NK-92 (cell line): ENCODE data around the gene PRIM2.
A peak's percentile ranks its signal among the peaks of the same experiment; 100 is the strongest.
"Not testable (repeated sequence)": the region's sequence is repeated elsewhere in the genome, so short reads cannot be mapped to it uniquely, and the experiment has no call there.

Source experiments
- DNase-seq: peaks from one replicate; lab custom pipeline; 2025; ENCODE audit not compliant: unreplicated experiment; lab: John Stamatoyannopoulos, UW

PRIM2 gene

GRCh38 chr6:57317060-57317943, at the start of gene PRIM2:
TSS of gene PRIM2 (plus strand) at chr6:57317630. CDS start at chr6:57318446, 816 bp downstream.
- DNase-seq = peak; percentile 17

GRCh38 chr6:57268294-57268640, 49.2 kb upstream of the PRIM2 start:
- no peak for DNase-seq

- DNase-seq = not testable (repeated sequence)
Observed at GRCh38 chr6:57274113-57274824, 43.2 kb upstream of the PRIM2 start.

GRCh38 chr6:57275384-57275783, 42.0 kb upstream of the PRIM2 start:
- DNase-seq = no peak

- DNase-seq = no peak
Observed at GRCh38 chr6:57276946-57277345, 40.5 kb upstream of the PRIM2 start.

- DNase-seq = no peak
Observed at GRCh38 chr6:57278570-57278969, 38.9 kb upstream of the PRIM2 start.

GRCh38 chr6:57279013-57279412, 38.4 kb upstream of the PRIM2 start:
- DNase-seq = no peak

- DNase-seq = no peak
Observed at GRCh38 chr6:57283106-57283505, 34.3 kb upstream of the PRIM2 start.

GRCh38 chr6:57283911-57284455, 33.4 kb upstream of the PRIM2 start:
- DNase-seq = no peak

GRCh38 chr6:57288136-57288535, 29.3 kb upstream of the PRIM2 start:
- not testable (repeated sequence) for DNase-seq

GRCh38 chr6:57293472-57293871, 24.0 kb upstream of the PRIM2 start:
- not testable (repeated sequence) for DNase-seq

GRCh38 chr6:57294862-57295445, 22.5 kb upstream of the PRIM2 start:
- DNase-seq = no peak

- DNase-seq = no peak
Observed at GRCh38 chr6:57297505-57297904, 19.9 kb upstream of the PRIM2 start.

GRCh38 chr6:57298741-57299140, 18.7 kb upstream of the PRIM2 start:
- DNase-seq = no peak

- no peak for DNase-seq
Observed at GRCh38 chr6:57301757-57302156, 15.7 kb upstream of the PRIM2 start.

GRCh38 chr6:57302477-57302876, 15.0 kb upstream of the PRIM2 start:
- DNase-seq = no peak

- no peak for DNase-seq
Observed at GRCh38 chr6:57303931-57304681, 13.3 kb upstream of the PRIM2 start.

- no peak for DNase-seq
Observed at GRCh38 chr6:57305107-57305506, 12.3 kb upstream of the PRIM2 start.

GRCh38 chr6:57305761-57306160, 11.7 kb upstream of the PRIM2 start:
- no peak for DNase-seq

- no peak for DNase-seq
Observed at GRCh38 chr6:57306273-57306672, 11.2 kb upstream of the PRIM2 start.

GRCh38 chr6:57307850-57308249, 9.6 kb upstream of the PRIM2 start:
- no peak for DNase-seq
